SIG-M5 treated with dmso at 0.1 percent for 504 hours (cell line): ENCODE results near the gene SF3B3.

Source experiments
- DNase-seq: peaks from one replicate; lab custom pipeline; 2025; ENCODE audit not compliant: unreplicated experiment; lab: John Stamatoyannopoulos, UW

SF3B3 gene

DNA sequence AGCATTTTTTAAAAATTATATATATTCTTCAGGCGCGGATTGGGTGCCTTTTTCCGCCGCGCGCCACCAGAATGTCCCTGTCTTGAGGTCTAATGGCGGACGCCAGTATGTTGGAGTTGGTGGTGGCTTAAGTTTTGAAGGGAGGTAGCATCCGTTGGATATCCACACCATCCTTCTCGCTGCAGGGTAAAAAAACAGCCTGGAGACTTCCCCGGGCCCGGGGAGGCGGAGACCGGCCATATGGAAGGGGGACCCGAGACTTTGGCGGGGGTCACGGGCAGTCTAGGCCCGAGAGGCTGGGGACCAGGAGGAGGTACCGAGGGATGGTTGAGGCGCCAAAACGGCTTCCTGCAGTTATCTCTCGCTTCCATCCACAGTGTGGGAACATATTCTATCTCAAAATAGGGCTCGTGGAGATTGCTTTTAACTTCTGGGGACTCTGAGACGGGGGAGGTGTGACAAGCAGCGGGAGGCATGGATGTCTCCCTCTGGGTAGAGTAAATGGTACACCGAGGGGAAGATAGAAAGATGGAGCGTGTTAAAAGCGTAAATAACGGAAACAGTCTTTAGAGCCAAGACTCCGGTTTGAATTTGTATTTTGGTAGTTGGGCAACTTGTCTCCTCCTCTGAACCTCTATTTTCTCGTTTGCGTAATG is at the start of gene SF3B3:
TSS of gene SF3B3 (plus strand) at position 74 of the 656 bp plus-strand sequence. CDS start 2,841 bp downstream, outside the sequence.
- DNase-seq, result peak; percentile 79

DNA sequence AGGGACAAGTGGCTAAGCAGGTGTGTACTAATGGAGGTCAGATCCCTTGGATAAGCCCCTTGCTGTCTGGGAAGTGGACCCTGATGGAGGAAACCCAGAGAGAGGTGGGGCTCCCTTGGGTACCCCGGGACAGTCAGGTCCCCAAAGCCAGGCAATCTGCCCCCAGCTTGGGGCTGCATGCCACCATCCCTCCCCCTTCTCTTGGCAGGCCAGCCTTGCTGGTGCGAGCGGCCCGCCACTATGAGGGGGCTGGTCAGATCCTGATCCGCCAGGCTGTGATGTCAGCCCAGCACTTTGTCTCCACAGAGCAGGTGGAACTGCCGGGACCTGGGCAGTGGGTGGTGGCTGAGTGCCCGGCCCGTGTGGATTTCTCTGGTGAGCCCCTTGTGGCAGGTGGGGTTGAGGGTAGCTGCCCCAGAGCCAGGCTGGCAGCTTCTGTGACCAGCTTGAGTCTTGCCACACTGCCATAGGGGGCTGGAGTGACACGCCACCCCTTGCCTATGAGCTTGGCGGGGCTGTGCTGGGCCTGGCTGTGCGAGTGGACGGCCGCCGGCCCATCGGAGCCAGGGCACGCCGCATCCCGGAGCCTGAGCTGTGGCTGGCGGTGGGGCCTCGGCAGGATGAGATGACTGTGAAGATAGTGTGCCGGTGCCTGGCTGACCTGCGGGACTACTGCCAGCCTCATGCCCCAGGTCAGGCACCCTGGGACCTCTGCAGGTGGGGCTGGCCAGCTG is 49.1 kb upstream of the SF3B3 start:
- DNase-seq, result no peak

DNA sequence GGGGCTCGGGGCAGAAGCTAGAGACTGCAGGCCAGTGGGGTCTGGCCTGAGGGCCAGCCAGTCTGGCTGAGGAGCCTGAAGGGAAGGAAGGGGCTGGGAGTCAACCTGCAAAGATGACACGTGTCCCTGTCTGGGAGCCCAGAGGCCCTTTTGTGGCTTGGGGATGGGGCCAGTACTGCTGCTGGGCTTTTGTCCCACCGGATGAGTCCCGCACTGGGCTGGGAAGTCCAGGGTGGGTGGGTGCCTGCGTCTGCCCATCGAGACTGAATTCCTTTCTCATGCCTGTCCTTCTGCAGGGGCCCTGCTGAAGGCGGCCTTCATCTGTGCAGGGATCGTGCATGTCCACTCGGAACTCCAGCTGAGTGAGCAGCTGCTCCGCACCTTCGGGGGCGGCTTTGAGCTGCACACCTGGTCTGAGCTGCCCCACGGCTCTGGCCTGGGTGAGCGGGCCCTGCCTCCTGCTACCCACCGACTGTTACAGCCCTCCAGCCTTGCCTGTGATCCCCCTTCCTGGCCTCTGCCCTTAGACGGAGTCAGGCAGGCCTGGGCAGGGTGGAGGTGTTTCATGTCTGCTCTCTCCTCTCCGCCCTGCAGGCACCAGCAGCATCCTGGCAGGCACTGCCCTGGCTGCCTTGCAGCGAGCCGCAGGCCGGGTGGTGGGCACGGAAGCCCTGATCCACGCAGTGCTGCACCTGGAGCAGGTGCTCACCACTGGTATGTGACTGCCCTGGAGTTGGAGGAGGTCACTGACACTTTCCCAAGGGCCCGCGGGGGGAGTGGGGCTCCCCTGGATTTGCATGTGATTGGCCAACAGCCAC is 48.4 kb upstream of the SF3B3 start:
- no peak for DNase-seq

DNA sequence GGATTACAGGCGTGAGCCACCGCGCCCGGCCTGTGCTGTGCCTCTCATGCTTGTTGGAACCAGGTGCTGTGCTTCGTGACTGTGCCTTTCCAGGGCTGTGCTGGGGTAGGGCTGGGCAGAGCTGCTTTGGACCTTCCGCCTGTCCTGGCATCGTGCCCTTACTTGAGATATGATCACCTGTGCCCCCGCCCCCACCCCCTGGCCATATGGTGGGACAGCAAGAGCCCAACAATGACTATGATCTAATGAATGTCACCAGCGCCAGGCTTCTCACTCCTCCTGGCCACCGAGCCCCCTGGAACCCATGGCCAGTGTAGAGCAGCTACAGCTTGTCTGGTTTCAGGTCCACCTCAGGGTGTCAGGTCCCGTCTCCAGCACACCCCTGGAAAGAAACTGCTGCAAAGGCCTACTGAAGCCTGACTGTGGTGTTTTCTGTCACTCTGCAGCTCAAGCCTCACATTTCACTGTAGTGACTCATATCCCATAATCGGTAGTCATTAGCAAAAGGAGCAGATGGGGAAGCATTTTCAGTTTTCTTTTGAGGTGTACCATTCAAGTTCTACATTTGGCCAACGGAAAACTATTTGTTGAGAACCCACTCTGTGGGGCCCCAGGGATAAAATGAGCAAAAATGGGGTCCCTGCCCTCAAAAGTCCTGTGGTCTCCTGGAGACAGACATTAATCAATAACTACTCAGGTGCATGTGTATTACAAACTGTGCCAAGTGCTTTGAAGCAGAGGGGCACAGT is 47.2 kb upstream of the SF3B3 start:
- peak; percentile 77 for DNase-seq

DNA sequence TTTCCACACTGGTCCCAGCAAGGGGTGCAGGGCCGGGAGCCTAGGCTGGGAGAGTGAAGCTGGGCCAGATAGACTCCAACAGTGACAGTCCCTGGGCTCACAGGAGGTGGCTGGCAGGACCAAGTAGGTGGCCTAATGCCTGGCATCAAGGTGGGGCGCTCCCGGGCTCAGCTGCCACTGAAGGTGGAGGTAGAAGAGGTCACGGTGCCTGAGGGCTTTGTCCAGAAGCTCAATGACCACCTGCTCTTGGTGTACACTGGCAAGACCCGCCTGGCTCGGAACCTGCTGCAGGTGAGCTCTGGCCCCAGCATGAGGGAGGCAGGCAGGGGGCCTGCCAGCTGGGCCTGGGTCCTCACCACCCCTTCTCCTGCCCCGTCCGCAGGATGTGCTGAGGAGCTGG is 45.4 kb upstream of the SF3B3 start:
- DNase-seq, result no peak

DNA sequence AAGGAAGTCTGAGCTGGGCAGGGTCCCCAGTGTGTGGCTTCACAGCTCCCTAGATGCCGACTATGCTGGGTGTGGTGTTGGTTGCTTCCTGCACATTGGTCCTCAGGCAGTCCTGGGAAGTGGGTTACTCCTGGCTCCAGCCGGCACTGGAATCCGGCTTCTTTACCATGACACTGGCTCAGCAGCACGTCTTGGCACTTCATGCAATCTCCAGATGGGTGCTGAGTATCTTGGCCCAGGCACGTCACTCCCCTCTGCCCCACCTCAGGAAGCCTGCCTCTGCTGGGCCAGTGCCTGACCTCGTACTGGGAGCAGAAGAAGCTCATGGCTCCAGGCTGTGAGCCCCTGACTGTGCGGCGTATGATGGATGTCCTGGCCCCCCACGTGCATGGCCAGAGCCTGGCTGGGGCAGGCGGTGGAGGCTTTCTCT is 44.7 kb upstream of the SF3B3 start:
- DNase-seq, result no peak

DNA sequence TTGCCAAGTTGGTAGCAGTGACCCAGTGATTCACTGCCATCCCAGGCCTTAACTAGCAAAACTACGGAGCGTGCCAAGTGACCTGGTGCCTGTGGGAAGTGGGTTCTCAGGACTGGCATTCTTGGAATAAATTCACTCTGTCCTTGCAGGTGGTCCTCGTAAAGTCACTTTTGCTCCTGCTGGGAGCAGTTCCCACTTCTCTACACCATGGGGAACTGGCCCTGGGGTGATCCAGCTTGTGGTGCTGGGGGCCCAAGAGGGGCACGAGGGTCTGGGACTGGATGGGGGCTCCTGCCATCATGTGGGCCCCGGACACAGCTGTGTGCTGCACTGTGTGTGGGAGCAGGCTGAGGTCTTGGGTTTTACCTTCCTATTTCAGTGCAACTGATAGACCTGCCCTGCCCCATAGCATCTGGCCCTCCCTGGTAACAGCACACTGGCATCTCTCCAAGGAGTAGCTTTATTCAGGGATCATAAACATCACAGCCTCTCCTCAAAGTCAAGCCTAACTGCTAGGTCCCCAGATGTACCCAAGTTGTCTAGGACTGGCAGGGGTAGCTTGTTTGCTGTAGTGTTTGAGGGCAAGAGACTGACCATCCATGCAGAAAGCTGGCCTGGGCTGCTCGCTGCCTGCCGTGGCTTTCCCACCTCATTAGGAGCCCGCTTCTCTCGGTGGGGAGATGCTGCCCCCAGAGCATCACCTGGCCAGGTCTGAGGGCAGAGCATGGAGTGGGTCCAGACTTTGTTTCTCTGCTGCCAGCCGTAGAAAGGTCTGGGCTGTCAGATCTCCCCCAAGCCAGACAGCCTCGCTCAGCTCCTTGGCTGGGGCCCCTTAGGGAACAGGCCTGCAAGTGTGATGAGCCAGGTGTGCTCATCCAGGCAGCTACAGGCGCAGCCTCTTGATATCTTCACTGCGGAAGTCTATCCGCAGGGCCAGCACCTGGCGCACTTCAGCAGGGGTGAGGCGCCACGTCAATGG is 43.2 kb upstream of the SF3B3 start:
- no peak for DNase-seq

DNA sequence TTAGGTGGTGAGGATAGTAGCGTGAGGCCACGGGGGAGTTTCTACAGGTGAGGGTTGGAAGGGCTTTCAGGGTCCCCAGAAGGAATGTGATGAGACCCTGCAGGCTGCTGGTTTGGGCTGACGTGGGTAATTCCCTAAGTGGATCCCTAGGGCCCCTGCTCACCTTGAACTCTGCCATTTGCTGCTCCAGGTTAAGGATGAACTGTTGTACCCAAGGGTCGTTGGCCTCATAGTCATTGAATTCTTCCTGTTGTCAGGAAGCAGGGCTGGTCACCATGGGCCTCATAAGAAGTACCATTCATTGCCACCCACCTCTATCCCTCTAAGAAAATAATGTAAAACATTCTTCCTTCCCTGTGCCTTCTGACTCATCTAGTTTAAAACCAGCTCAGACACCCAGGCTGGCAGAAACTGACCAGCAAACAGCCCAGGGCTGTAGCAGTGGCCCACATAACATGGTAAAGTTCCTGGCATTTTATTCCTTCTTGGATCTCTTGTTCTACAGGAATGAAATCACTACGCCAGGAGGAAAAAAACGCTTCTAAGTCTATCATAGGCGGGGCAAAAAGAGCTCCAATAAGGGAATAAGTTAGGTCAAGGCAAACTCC is 41.6 kb upstream of the SF3B3 start:
- no peak for DNase-seq

DNA sequence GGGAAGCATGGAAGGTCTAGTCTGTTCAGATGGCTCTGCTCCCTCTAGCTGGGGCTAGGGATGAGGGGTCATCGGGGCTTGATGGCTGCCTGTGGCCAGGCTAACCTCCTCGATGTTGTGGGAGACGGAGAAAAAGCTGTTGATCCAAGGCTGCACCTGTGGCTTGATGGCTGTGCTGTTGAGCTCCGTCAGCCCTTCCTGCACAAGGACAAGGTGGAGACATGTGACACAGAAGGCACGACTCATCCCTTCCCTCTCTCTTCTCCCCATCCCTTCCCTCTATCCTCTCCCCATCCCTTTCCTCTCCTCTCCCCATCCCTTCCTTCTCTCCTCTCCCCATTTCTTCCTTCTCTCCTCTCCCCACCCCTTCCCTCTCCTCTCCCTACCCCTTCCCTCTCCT is 41.0 kb upstream of the SF3B3 start:
- no peak for DNase-seq

DNA sequence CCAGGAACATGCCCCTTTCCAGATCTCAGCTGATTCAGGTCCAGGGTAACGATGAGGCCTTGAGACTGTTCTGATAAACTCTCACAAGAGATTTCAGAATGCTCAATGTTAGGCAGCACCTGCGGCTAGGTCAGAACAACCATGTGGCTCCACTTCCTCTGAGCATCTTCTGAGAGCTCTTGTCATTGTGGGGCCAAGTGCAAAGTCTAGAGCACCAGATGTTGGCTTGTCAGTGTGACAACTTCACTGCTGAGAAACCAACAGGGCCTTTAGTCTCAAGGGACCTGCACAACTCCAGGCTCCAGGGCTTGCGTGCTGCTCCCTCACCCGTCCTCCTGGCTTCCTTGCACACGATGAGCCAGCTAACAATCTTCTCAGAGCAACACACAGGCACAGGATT is 40.2 kb upstream of the SF3B3 start:
- DNase-seq, result no peak

DNA sequence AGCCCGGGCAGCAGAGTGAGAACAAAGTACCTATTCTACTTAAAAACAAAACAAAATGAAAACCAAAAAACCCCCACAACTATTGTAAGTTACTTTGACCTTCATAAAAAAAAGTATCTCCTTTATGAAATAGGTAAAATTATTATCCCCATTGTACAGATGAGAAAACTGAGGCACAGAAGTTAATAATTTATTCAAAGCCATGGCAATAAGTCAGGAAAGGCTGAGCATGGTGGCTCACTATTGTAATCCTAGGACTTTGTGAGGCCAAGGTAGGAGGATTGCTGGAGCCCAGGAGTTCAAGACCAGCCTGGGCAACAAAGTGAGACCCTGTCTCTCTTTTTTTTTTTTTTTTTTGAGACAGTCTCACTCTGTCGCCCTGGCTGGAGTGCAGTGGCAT is 38.7 kb upstream of the SF3B3 start:
- DNase-seq, result no peak

DNA sequence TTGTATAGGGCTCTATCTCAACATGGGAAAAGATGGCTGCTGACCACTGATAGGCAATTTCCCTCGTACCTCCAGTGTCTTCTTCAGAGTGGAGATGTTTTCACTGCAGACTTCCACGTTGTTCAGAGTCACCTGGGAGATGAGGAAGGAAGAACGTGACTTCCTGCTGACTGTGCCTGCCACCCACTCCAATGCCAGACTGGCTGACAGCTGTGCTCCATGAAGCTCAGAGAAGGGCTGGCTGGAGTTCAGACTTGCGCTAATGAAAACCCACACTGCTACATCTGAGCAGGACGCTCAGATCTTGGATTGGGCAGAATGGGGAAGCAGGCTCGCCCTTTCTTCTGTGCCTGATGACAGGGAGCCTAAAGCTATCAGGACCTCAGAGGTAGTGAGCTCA is 33.4 kb upstream of the SF3B3 start:
- no peak for DNase-seq

DNA sequence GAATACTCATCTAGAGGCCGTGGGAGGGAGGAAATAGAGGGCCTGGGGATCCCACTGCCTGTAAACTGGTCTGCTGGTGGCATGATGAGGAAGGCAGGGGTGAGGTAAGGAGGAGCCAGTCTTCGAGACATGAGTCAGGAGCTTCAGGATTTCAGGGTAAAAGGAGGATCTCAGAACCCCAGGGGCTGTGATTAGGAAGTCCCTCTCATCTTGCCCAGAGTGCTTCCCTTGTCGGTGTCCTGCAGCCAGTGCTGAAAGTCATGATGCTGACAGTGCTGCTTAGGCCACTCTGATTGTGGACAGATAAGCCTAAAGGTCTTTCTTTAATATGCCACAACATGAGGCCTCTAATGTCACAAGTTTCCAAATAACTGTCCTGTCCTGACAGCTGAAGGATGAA is 29.8 kb upstream of the SF3B3 start:
- no peak for DNase-seq

DNA sequence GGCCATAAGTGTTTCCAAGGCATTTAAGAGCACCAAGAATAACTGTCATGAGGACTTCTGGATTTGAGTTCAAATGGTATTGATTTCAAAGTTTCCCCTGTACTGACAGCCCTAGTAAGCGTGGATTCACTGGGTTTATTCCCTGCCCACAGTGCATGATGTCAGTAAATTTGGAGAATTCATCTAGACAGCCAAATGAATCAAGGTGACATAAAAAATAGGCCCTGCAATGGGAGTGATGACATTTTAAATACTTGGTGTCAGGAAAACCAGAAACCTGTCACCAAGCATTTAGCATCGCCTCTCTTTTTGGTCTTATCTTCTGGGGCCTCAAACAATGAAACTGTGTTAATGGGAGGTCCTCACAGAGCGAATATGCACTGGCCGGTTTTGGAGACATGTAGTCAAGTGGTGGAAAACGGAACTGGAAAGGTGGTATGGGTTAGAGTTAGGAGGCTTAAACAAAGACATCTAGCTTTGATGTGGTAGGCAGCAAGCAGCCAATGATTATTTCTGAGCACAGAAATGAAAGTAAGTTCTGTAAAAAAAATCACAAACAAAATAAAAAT is 29.3 kb upstream of the SF3B3 start:
- DNase-seq, result no peak

DNA sequence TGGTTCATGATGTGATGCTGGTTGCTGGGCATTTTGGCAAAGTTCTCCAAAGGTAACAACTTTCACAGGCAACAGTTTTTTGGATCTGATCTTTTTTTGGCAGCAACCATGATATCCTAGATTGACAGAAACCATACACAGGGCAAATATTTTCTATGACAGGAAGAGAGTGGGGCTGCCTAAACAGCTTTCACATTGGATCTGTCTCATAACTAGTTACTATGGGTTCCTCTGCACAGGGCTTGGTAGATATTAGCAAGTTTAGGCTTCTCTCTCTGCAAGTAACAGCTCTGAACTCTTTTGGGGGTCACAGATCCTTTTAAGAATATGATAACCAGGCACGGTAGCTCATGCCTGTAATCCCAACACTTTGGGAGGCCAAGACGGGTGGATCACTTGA is 28.8 kb upstream of the SF3B3 start:
- DNase-seq, result no peak

DNA sequence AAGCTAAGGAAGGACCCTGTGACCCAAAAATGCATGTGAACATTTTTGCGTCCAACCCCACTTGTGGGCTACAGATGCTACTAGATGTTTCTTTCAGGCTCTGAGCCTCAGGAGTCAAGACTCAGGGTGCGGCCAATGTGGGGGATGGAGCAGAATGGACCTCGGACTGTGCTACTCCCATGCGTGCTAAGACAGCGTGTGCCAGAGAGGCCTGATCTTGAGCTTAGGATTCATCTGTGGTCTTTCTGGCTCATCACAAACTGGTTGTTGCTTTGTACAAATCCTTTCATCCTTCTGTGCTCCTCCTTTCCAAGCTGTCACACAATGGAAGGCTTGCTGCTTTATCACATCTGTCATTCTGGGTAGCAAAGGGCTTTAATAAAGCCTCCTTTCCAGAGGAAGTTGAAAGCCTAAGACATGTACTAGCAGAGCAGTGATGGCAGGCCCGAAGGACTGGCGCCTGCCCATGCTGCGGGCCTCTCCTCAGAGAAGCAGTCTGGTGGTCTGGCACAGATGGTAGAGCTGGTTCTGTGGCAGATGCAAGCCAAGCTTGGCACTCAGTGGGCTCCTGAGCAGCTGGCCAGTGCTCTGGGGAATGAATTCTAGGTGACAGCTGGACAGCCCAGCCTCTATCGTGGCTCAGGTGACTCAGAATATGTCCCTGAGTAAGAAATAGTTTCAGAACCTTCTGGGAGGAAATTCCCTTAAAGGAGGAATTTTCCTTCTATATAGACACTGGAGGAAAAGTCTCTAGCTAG is 28.0 kb upstream of the SF3B3 start:
- DNase-seq, result no peak

DNA sequence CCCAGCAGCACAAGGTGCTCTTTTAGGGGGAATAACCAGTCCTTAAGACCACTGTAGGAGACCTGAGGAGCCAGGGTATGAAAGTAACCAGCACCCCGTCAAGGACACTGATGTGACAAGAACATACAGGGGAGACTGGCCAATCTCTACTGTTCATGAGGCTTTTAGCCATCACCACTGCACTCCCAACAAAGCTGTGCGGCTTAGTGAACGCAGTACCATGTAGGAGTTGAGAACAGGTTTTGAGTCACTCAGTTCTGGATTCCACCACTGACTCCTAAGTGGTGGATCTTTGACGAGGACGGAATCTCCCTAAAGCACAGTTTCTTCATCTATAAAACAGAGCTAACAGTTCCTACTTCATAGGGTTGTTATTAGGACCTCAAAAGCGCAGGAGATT is 27.1 kb upstream of the SF3B3 start:
- DNase-seq, result no peak

DNA sequence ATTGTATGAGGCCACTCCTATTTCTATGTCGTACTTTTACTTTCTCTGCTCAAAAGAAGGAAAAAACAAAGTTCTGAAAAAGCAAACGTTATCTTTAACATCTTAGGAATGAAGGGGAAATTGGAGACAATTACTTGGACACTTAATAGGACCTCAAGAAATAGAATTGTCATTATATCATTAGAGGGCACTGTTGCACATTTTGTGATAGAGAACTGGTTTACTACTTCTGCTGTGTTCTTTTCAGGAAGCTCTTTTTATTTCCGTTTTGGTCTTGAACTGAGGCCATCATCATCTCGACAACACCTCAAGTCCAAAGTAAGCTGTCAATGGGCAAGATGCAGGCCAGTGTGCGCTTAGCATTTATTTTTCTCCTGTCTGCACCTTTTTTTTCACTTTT is 14.9 kb upstream of the SF3B3 start:
- peak; percentile 57 for DNase-seq

DNA sequence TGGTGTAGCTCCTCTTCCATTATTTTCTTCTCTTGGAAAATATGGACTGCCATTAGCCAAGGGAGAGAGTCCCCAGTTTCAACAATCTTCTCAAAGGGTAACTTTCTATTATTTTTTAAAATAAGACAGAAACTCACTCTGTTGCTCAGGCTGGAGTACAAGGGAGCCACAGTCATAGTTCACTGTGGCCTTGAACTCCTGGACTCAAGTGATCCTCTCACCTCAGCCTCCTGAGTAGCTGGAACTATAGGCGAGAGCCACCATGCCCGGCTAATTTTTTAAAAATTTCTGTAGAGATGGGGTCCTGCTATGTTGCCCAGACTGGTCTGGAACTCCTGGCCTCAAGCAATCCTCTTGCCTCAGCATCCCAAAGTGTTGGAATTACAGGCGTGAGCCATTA is 13.4 kb upstream of the SF3B3 start:
- DNase-seq, result no peak
